ENCODE results near the gene ZDHHC13. TPM values are rescaled to one million over a fixed set of nuclear protein-coding genes. Genes with fewer than 3 reads are reported as not detected.

ZDHHC13 gene
- total RNA-seq, 4 donors from 2014 or later = 5.2 to 6.9 (median 5.8) TPM

GRCh38 chr11:19201737-19202605, 85.0 kb downstream of the ZDHHC13 start, which contains the start of gene CSRP3:
TSS of gene CSRP3 (minus strand) at chr11:19201983. CDS start at chr11:19192448, 9,535 bp downstream.
- TF ChIP-seq EP300 (IDR thresholded peaks at IDR 0.05) (no peak), CTCF (IDR thresholded peaks at IDR 0.05) (no peak), POLR2A (IDR thresholded peaks at IDR 0.05) (no peak)
- Histone ChIP-seq H3K36me3 (no peaks in the 10 kb centered on the region), H3K27ac (no peak within 1 kb of the TSS), H3K4me1 (peaks cover 0 to 8% (median 0%) of the 10 kb centered on the region in 4 donors), H3K9me3 (no peaks in the 10 kb centered on the region), H3K27me3 (no peaks in the 10 kb centered on the region), H3K4me3 (no peak within 1 kb of the TSS)
- DNase-seq (ENCODE audit: low spot score in 2 of 2) = no peak
- 80 to 82% methylated on average over 7 of the region's 7 CpGs for whole genome bisulfite sequencing, 2 donors

GRCh38 chr11:19204836-19205235, 87.9 kb downstream of the ZDHHC13 start:
- H3K4me1 ChIP-seq = peaks cover 0 to 8% (median 0%) of the 10 kb centered on the region in 4 donors
- WGBS, 2 donors = 90 to 95% methylated on average over 5 of the region's 5 CpGs
- no peak for DNase-seq (ENCODE audit: low spot score in 2 of 2)
- H3K36me3 ChIP-seq = no peaks in the 10 kb centered on the region
- H3K27me3 ChIP-seq = no peaks in the 10 kb centered on the region
- no peaks in the 10 kb centered on the region for H3K9me3 ChIP-seq
- H3K27ac ChIP-seq = no peak overlapping the region
- TF ChIP-seq EP300 (IDR thresholded peaks at IDR 0.05) (no peak), CTCF (IDR thresholded peaks at IDR 0.05) (no peak), POLR2A (IDR thresholded peaks at IDR 0.05) (no peak)
- H3K4me3 ChIP-seq = no peak overlapping the region

- Histone ChIP-seq H3K27ac (no peak overlapping the region), H3K4me3 (no peak overlapping the region), H3K4me1 (no peaks in the 10 kb centered on the region), H3K27me3 (no peaks in the 10 kb centered on the region), H3K9me3 (no peaks in the 10 kb centered on the region), H3K36me3 (no peaks in the 10 kb centered on the region)
- no peak for DNase-seq (ENCODE audit: low spot score in 2 of 2)
- 63 to 73% methylated on average over 2 of the region's 2 CpGs for WGBS, 2 donors
- TF ChIP-seq POLR2A (IDR thresholded peaks at IDR 0.05) (no peak), EP300 (IDR thresholded peaks at IDR 0.05) (no peak), CTCF (IDR thresholded peaks at IDR 0.05) (no peak)
Measured at GRCh38 chr11:19208181-19208580, 91.2 kb downstream of the ZDHHC13 start.

DNA sequence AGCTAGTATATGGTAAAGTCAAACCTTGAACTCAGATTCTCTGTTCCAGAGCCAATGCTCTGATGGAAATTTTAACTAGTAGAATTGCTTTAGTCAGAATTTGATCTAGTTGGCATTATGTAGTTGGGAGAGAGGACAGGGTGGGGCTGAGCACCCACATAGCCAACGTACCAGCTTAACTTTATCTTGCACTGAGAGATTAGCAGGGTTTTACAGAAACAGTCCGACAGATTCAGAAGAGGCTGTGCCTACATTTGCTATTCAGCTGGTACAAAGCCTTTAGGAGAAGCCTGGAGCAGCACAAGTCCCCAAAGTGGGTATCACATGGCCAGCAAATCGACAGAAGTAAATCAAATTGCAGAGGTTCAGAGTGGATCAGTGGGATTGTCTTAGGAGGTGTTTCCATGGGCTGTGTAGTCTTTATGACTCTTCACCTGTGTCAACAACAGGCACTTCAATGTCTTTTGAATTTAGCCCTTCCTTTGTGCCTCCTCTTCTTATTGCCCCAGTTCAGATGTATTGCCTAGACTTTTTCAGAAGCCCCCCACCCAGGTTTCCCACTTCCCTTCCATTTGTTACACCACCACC, 92.1 kb downstream of the ZDHHC13 start:
- no peak overlapping the region for H3K4me3 ChIP-seq
- no peak overlapping the region for H3K27ac ChIP-seq
- no peaks in the 10 kb centered on the region for H3K36me3 ChIP-seq
- no peak for DNase-seq (ENCODE audit: low spot score in 2 of 2)
- no peaks in the 10 kb centered on the region for H3K9me3 ChIP-seq
- WGBS, 2 donors = 66 to 78% methylated on average over 3 of the region's 3 CpGs
- no peak for TF ChIP-seq EP300 (IDR thresholded peaks at IDR 0.05)
- TF ChIP-seq POLR2A (IDR thresholded peaks at IDR 0.05) = no peak
- no peak for TF ChIP-seq CTCF (IDR thresholded peaks at IDR 0.05)
- H3K4me1 ChIP-seq = no peaks in the 10 kb centered on the region
- H3K27me3 ChIP-seq = no peaks in the 10 kb centered on the region
